PFSK-1 (cell line): ENCODE results near the gene ADRB2.

Source experiments
- FOXP2 ChIP-seq: optimal IDR thresholded peaks from 2 replicates; pipeline ENCODE3; 2011; ENCODE audit warnings: borderline replicate concordance, control low read depth, inconsistent platforms; ENCODE audit not compliant: insufficient read depth; ENCODE audit errors: extremely low read length, extremely low read depth
- POLR2AphosphoS5 ChIP-seq: IDR thresholded peaks from 2 replicates; pipeline ENCODE4 v1.6.1; 2012; ENCODE audit warnings: low read depth, mild to moderate bottlenecking, control low read depth, low read length, moderate library complexity
- REST ChIP-seq, 2 experiments: IDR thresholded peaks; 2 replicates each; pipeline versions ENCODE4 v1.6.1 to v1.8.0; 2011 to 2012; ENCODE audit warnings: low read depth in 2 of 2, low read length in 2 of 2, control low read depth in 1 of 2, inconsistent platforms in 1 of 2, mild to moderate bottlenecking in 1 of 2, moderate library complexity in 1 of 2; ENCODE audit not compliant: insufficient read depth in 1 of 2
- SIN3A ChIP-seq: IDR thresholded peaks from 2 replicates; pipeline ENCODE4 v1.6.1; 2012; ENCODE audit warnings: mild to moderate bottlenecking, low read length, moderate library complexity, borderline replicate concordance; ENCODE audit not compliant: insufficient read depth
- TAF1 ChIP-seq: IDR thresholded peaks from 2 replicates; pipeline ENCODE4 v1.6.1; 2012; ENCODE audit warnings: low read length, control low read depth, borderline replicate concordance; ENCODE audit not compliant: insufficient read depth

Gene ADRB2

GRCh38 chr5:148807851-148808250 is 18.6 kb upstream of the ADRB2 start:
- TF ChIP-seq POLR2AphosphoS5 (no peak), SIN3A (no peak), REST (IDR thresholded peaks at IDR 0.05; ENCODE audit: insufficient read depth in 1 of 2, low read depth in 2 of 2, low read length in 2 of 2) (no peak)

- TF ChIP-seq TAF1, result no peak
Measured at GRCh38 chr5:148808864-148809642, 17.4 kb upstream of the ADRB2 start.

- TF ChIP-seq TAF1 (no peak), SIN3A (no peak), REST (IDR thresholded peaks at IDR 0.05; ENCODE audit: insufficient read depth in 1 of 2, low read depth in 2 of 2, low read length in 2 of 2) (no peak), FOXP2 (no peak), POLR2AphosphoS5 (no peak)
Measured at GRCh38 chr5:148809781-148810524, 16.5 kb upstream of the ADRB2 start.

- TF ChIP-seq POLR2AphosphoS5 (no peak), SIN3A (no peak), REST (IDR thresholded peaks at IDR 0.05; ENCODE audit: insufficient read depth in 1 of 2, low read depth in 2 of 2, low read length in 2 of 2) (no peak), FOXP2 (no peak)
Measured at GRCh38 chr5:148810823-148811222, 15.6 kb upstream of the ADRB2 start.

GRCh38 chr5:148811756-148812155 is 14.7 kb upstream of the ADRB2 start:
- TF ChIP-seq FOXP2, result no peak
- no peak for TF ChIP-seq POLR2AphosphoS5
- no peak for TF ChIP-seq TAF1
- TF ChIP-seq REST (IDR thresholded peaks at IDR 0.05; ENCODE audit: insufficient read depth in 1 of 2, low read depth in 2 of 2, low read length in 2 of 2), result no peak
- TF ChIP-seq SIN3A, result no peak
